Memory B cell (primary cell): Measurements from ENCODE around the gene SLC35A3.
"Not testable (repeated sequence)": the region's sequence is repeated elsewhere in the genome, so short reads cannot be mapped to it uniquely, and the experiment has no call there.

Experiments used
- ATAC-seq: fragments of 150-1000 bp; cut with Tn5 transposase; 2 replicates; pipeline ENCODE4 v1.10.0; 2021; ENCODE audit warnings: low read depth, mild to moderate bottlenecking, moderate library complexity
- DNase-seq, 2 donors: peaks; one replicate each; pipeline ENCODE4 v3.0.0; 2022; ENCODE audit warnings: low spot score in 2 of 2
- H3K27ac Mint-ChIP-seq: one replicate; pipeline ENCODE4 v1.8.0; 2022; ENCODE audit warnings: mild to moderate bottlenecking, moderate library complexity, mixed read lengths
- H3K27me3 Mint-ChIP-seq: one replicate; pipeline ENCODE4 v1.8.0; 2022; ENCODE audit warnings: mixed read lengths
- H3K36me3 Mint-ChIP-seq: one replicate; pipeline ENCODE4 v1.8.0; 2022; ENCODE audit warnings: mild to moderate bottlenecking, mixed read lengths
- H3K4me1 Mint-ChIP-seq: one replicate; pipeline ENCODE4 v1.8.0; 2022; ENCODE audit warnings: mixed read lengths
- H3K4me3 Mint-ChIP-seq: one replicate; pipeline ENCODE4 v1.8.0; 2022; ENCODE audit warnings: mild to moderate bottlenecking, moderate library complexity, mixed read lengths
- H3K9me3 Mint-ChIP-seq: one replicate; pipeline ENCODE4 v1.8.0; 2022; ENCODE audit warnings: mixed read lengths

SLC35A3 gene

DNA sequence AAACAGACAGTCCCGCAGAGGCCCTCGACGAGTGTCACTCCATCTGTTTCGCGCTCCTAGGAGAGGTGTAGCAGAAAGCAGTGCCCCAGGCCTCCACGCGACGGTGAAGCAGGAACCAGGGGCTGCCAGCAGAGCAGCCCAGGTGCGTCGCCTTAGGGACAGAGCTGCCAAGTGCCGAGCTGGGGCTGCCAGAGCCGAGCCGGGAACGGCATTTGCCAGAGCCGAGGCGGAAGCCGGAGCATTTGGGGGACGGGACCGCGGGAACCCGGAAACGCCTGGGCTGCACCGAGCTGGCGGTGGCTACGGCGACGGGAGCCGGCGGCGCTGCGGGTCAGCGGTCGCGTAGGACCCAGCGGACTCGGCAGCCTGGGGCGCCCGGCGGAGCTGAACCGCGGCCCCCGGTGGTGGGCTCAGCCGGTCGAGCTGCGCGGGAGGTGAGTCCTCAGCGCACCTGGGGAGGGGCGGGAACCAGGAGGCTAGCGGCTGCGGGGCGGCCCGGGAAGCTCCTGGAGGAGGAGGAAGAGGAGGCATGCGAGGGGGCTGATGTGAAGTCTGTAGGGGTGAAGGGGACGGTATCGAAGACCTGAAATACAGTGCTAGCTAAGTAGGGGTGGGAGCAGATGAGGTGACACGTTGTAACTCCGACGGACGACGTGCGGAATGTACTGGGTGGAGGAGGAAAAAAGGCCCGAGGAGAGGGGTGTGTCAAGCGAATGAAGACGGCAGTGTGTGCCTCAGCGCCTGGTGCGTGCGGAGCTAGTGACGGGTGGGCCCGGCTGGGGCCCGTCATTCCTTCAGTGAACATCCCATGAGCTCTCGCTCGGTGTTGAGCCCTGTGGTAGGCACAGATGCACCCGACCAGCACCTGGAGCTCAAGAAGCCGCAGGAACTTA lies at the start of gene SLC35A3:
Gene SLC35A3, plus strand, starts transcription at position 268 of the 893 bp plus-strand sequence. CDS start 23,559 bp downstream, outside the sequence.
- Mint-ChIP-seq H3K27me3 (no peaks in the 10 kb centered on the region), H3K4me3 (peak within 1 kb of the TSS; percentile 99), H3K36me3 (peaks cover under 1% of the 10 kb centered on the region), H3K4me1 (peaks cover 22% of the 10 kb centered on the region), H3K9me3 (no peaks in the 10 kb centered on the region), H3K27ac (peak within 1 kb of the TSS; percentile 82)
- DNase-seq (peak; percentile 54 to 80), ATAC-seq (peak; percentile 76)

DNA sequence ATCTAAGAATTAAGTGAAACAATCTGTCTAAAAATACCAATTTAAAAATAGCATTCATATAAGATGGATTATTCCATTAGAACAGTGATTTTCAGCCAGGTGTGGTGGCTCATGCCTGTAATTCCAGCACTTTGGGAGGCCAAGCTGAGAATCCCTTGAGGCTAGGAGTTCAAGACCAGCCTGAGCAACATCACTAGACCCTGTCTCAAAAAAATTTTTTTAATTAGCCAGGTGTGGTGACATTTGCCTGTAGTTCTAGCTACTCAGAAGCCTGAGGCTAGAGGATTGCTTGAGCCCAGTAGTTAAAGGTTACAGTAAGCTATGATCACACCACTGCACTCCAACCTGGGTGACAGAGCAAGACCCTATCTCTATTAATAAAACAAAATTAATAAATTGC lies 35.0 kb upstream of the SLC35A3 start:
- Mint-ChIP-seq H3K27me3 (peaks cover 3% of the 10 kb centered on the region), H3K36me3 (no peaks in the 10 kb centered on the region), H3K4me3 (no peak overlapping the region), H3K9me3 (peaks cover 7% of the 10 kb centered on the region), H3K4me1 (no peaks in the 10 kb centered on the region), H3K27ac (no peak overlapping the region)
- DNase-seq, result no peak
- no peak for ATAC-seq

DNA sequence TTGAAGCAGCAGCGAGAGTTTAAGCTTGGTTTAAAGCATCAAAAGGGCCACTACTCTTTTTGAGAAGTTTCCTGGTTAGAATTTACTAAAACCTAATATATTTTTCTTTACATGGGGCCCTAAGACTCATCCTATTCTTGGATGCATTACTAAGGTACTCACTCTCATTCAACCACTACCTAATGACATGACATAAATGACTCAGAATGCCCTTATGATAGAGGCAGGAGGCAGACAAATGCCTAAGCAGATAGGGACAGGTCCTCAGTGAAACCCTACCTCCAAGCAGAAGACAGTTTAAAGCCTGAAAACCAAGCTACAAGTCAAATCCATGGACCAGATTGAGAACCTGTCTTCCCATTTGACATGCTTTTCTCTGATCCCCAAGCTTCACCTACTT lies 34.3 kb upstream of the SLC35A3 start:
- Mint-ChIP-seq H3K9me3 (peaks cover 7% of the 10 kb centered on the region), H3K36me3 (no peaks in the 10 kb centered on the region), H3K27me3 (peaks cover 3% of the 10 kb centered on the region), H3K4me3 (no peak overlapping the region), H3K27ac (no peak overlapping the region), H3K4me1 (no peaks in the 10 kb centered on the region)
- DNase-seq, result no peak
- ATAC-seq, result no peak

DNA sequence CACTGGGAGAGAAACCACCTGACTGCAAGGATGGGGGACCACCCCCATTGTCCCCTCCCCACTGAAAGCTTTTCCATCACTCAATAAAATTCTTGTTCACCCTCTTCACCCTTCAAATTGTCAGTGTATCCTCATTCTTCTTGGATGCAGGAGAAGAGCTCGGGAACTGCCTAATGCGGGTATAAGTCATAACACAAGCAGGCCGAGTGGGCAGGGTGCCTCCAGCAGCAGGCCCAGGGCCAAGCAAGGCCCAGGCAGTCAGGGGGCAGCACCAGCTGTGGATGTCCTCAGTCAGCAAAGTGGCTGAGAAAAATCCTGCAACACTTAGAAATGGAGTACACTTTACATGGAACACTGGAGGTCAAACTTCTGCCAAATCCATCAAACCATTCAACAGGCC lies 33.7 kb upstream of the SLC35A3 start:
- Mint-ChIP-seq H3K4me1 (no peaks in the 10 kb centered on the region), H3K4me3 (no peak overlapping the region), H3K9me3 (peaks cover 7% of the 10 kb centered on the region), H3K36me3 (no peaks in the 10 kb centered on the region), H3K27me3 (peaks cover 3% of the 10 kb centered on the region), H3K27ac (no peak overlapping the region)
- DNase-seq (no peak), ATAC-seq (no peak)

DNA sequence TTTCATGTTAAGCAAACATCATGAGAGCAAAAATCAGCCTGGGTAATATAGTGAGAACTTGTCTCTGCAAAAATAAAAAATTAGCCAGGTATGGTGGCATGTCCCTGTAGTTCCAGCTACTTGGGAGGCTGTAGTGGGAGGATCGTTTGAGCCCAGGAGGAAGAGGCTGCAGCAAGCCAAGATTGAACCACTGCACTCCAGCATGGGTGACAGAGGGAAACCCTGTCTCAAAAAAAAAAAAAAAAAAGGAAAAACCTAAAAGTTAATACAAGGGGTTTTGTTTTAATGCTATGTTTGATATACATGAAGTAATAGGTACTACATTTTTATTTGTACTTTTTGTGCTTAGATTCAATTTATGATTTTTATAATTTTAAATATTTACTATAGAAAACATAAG lies 27.1 kb upstream of the SLC35A3 start:
- no peak overlapping the region for H3K27ac Mint-ChIP-seq
- DNase-seq, result no peak
- H3K9me3 Mint-ChIP-seq, result no peaks in the 10 kb centered on the region
- H3K4me1 Mint-ChIP-seq, result no peaks in the 10 kb centered on the region
- ATAC-seq, result no peak
- H3K36me3 Mint-ChIP-seq, result no peaks in the 10 kb centered on the region
- peaks cover 5% of the 10 kb centered on the region for H3K27me3 Mint-ChIP-seq
- H3K4me3 Mint-ChIP-seq, result no peak overlapping the region

DNA sequence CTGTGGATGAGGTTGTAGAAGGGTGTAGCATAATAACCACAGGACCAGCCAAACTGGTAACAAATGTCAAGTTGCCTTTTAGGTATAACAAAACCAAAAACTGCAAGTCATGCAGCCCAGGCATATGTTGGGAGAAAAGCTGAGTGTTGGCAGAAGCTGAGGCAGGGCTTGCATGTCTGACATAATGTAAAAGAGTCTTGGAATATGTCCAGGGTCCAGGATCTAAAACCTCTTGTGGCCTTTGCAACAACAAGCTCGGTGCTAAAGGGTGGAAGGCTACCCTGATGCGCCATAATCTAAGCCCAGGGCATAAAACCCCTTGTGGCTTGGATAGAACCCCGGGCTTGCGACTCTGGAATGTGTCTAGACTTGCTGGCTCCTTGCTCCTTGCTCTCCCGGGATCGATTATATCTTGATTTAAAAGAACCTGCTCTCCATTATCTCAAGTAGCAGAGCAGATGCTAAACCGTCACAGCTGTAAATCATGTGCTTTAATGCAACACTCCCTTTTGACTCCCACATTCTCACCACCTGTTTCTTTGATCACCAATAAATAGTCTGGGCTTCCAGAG lies 26.5 kb upstream of the SLC35A3 start:
- no peak for DNase-seq
- Mint-ChIP-seq H3K4me3 (no peak overlapping the region), H3K27ac (no peak overlapping the region), H3K36me3 (no peaks in the 10 kb centered on the region), H3K9me3 (no peaks in the 10 kb centered on the region), H3K27me3 (peaks cover 5% of the 10 kb centered on the region), H3K4me1 (no peaks in the 10 kb centered on the region)
- ATAC-seq, result no peak

DNA sequence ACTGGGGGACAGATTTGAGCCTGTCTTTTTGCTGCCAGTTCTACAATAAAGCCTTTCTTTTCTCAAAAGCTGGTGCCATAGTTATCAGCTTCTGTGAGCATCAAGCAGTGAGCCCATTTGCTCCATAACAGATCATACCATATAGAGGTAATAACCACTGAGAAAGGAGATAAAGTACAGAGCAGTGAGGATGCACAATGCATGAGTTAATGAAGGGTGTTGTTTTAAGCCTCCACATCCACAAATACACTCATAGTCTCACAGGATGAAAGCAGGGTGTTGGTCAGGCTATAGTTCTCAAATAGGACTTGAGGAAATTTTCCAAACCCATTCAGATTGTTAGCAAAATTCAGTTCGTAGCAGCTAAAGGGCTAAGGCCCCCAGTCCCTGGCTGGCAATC lies 25.6 kb upstream of the SLC35A3 start:
- Mint-ChIP-seq H3K9me3 (no peaks in the 10 kb centered on the region), H3K27me3 (peaks cover 5% of the 10 kb centered on the region), H3K4me1 (no peaks in the 10 kb centered on the region), H3K27ac (no peak overlapping the region), H3K36me3 (no peaks in the 10 kb centered on the region), H3K4me3 (no peak overlapping the region)
- DNase-seq, result no peak
- no peak for ATAC-seq

DNA sequence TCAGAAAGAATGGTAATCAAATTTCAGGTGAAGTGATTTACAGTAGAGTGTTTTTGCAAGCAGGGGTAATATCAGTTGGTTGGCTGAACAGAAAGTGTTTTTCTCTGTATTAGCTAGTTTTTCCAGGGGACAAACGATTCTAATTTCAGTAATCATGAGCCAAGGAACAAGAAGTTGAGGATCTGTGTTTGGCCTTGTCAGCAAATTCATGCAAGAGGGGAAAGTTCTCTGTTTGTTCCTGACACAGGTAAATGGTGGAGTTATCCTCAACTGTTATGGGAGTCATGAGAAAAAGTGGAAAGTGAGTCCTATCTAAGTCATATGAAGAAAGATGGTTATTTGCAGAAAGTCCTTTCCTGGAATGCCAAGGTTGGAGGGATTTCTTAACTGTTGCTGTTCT lies 24.6 kb upstream of the SLC35A3 start:
- H3K36me3 Mint-ChIP-seq, result no peaks in the 10 kb centered on the region
- H3K27me3 Mint-ChIP-seq, result peaks cover 5% of the 10 kb centered on the region
- H3K4me3 Mint-ChIP-seq, result no peak overlapping the region
- no peaks in the 10 kb centered on the region for H3K4me1 Mint-ChIP-seq
- DNase-seq, result no peak
- H3K27ac Mint-ChIP-seq, result no peak overlapping the region
- no peaks in the 10 kb centered on the region for H3K9me3 Mint-ChIP-seq
- no peak for ATAC-seq

DNA sequence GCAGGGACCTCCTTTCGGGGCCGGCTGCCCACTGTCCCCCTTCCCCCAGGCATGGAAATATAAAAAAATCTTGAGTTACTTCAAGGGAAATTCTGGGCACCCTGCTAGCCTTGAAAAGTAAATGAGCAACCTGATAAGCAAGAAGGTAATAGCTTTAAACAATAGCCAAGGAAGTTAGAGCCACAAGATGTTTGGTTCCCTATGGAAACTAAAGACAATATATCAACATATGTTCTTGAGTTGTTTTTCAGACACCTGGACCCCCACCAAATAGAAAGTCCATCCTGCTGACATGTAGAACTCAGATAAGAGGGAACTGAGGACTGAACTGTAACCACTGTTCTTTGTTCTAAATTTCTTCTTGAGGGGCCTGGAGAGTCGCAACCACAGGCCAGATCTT lies 19.3 kb upstream of the SLC35A3 start:
- no peak for DNase-seq
- Mint-ChIP-seq H3K27me3 (no peaks in the 10 kb centered on the region), H3K9me3 (no peaks in the 10 kb centered on the region), H3K4me1 (peaks cover 2% of the 10 kb centered on the region), H3K36me3 (no peaks in the 10 kb centered on the region), H3K4me3 (no peak overlapping the region), H3K27ac (no peak overlapping the region)
- ATAC-seq, result no peak

DNA sequence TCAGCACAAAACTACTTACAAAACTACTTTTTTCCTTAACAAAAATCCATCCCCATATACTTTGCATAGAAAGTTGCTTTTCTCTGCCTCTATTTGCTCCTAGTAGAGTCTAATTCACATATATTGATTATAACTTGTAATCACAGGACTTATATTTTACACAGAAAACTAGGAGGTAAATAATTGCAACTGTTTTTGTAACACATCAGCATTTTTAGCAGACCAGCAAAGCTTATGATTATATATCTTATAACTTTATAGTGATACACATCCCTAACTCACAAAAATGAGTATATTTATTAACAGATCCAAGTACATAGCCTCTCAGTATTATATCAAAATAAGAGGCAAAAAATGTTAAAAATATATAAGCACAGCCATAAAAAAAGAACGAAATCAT lies 17.3 kb upstream of the SLC35A3 start:
- H3K9me3 Mint-ChIP-seq, result no peaks in the 10 kb centered on the region
- no peak for DNase-seq
- no peaks in the 10 kb centered on the region for H3K27me3 Mint-ChIP-seq
- H3K4me3 Mint-ChIP-seq, result no peak overlapping the region
- no peak for ATAC-seq
- H3K36me3 Mint-ChIP-seq, result no peaks in the 10 kb centered on the region
- H3K27ac Mint-ChIP-seq, result no peak overlapping the region
- H3K4me1 Mint-ChIP-seq, result peaks cover 2% of the 10 kb centered on the region

DNA sequence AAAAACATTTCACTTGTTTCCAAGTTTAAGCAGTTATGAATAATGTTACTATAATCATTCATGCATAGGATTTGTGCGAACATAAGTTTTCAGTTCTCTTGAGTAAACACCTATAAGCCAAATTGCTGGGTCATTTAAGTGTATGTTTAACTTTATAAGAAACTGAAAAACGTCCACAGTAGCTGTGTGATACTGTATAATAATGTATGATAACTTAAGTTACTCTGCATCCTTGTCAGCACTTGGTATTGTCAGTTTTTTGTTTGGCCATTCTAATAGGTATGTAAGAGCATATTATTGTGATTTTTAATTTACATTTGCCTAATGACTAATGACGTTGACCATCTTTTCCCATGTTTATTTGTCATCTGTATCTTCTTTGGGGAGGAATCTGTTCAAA lies 14.4 kb upstream of the SLC35A3 start:
- H3K27ac Mint-ChIP-seq, result no peak overlapping the region
- H3K36me3 Mint-ChIP-seq, result no peaks in the 10 kb centered on the region
- no peaks in the 10 kb centered on the region for H3K9me3 Mint-ChIP-seq
- peaks cover 2% of the 10 kb centered on the region for H3K4me1 Mint-ChIP-seq
- H3K4me3 Mint-ChIP-seq, result no peak overlapping the region
- ATAC-seq (no peak), DNase-seq (no peak)
- no peaks in the 10 kb centered on the region for H3K27me3 Mint-ChIP-seq

DNA sequence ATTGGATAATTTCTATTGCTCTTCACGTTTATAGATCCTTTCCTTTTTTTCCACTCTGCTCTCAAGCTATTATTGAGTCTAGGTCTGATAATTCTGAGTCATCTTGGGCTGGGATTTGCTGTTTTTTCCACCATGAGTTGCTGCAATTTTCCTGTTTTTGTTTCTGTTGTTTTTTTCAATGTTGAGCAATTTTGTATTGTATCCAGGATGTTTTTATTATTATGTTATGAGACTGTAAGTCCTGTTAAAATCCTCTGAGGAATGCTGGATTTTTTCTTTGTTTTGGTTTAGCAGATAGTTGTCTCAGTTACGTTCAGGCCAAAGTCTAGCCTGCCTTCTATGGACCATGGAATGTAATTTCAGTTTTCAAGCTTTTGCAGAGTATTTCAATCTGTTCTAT lies 13.0 kb upstream of the SLC35A3 start:
- no peak for DNase-seq
- H3K27me3 Mint-ChIP-seq, result no peaks in the 10 kb centered on the region
- H3K36me3 Mint-ChIP-seq, result no peaks in the 10 kb centered on the region
- H3K27ac Mint-ChIP-seq, result no peak overlapping the region
- H3K9me3 Mint-ChIP-seq, result no peaks in the 10 kb centered on the region
- no peak for ATAC-seq
- no peak overlapping the region for H3K4me3 Mint-ChIP-seq
- no peaks in the 10 kb centered on the region for H3K4me1 Mint-ChIP-seq

DNA sequence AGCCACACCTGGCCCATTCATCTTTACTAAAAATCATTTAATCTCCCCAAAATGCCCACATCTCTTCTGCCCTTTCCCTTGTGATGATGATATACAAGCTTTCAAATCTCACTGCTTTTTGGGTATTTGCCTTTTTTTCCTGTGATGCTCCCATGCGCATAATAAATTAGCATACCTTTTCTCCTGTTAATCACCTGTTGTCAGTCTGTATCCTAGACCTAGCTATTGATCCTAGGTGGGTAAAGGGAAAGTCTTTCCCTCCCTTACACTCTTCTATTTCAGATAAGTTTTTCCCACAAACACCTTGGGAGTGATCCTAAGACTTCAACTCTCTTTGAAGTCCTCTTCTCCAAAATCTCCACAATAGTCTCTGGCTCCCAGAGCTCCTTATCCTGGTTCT lies 12.0 kb upstream of the SLC35A3 start:
- H3K27ac Mint-ChIP-seq, result no peak overlapping the region
- no peaks in the 10 kb centered on the region for H3K36me3 Mint-ChIP-seq
- H3K4me3 Mint-ChIP-seq, result no peak overlapping the region
- H3K9me3 Mint-ChIP-seq, result no peaks in the 10 kb centered on the region
- H3K4me1 Mint-ChIP-seq, result no peaks in the 10 kb centered on the region
- DNase-seq (no peak), ATAC-seq (no peak)
- no peaks in the 10 kb centered on the region for H3K27me3 Mint-ChIP-seq

DNA sequence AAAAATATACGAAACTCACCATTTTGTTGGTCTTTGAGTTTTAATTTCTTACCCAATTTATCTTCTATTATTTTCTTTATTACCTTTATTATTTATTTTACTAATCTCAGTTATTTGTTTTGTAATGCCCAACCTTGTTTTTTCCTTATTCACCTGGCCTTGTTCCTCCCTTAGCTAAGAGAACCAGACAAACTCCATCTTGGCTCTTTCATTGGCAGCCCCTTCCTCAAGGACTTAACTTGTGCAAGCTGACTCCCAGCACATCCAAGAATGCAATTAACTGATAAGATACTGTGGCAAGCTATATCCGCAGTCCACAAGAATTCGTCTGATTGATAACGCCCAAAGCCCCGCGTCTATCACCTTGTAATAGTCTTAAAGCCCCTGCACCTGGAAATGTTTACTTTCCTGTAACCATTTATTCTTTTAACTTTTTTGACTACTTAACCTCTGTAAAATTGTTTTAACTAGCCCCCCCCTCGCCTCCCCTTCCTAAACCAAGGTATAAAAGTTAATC lies 10.5 kb upstream of the SLC35A3 start:
- not testable (repeated sequence) for H3K4me3 Mint-ChIP-seq, H3K9me3 Mint-ChIP-seq, H3K36me3 Mint-ChIP-seq, H3K27ac Mint-ChIP-seq, ATAC-seq, H3K27me3 Mint-ChIP-seq, DNase-seq, H3K4me1 Mint-ChIP-seq
